NK-92 treated with Interleukin-12 subunit alpha and Interleukin-12 subunit beta, amount 100 ng/mL, for 24 hours (cell line): ENCODE results near the gene TGIF2.
"Not testable (repeated sequence)": the region's sequence is repeated elsewhere in the genome, so short reads cannot be mapped to it uniquely, and the experiment has no call there.

Experiments
- DNase-seq: peaks from one replicate; lab custom pipeline; 2025; lab: John Stamatoyannopoulos, UW

TGIF2 gene

GRCh38 chr20:36578356-36579041 lies 5.1 kb downstream of the TGIF2 start:
- DNase-seq, result no peak

GRCh38 chr20:36579996-36580545 lies 6.7 kb downstream of the TGIF2 start:
- DNase-seq, result no peak

- no peak for DNase-seq
Observed at GRCh38 chr20:36582322-36582721, 8.9 kb downstream of the TGIF2 start.

- no peak for DNase-seq
Observed at GRCh38 chr20:36582821-36583220, 9.4 kb downstream of the TGIF2 start.

- DNase-seq, result no peak
Observed at GRCh38 chr20:36584018-36584481, 10.7 kb downstream of the TGIF2 start.

GRCh38 chr20:36585410-36586125 lies 12.2 kb downstream of the TGIF2 start:
- DNase-seq, result no peak

GRCh38 chr20:36587388-36588070 lies 14.1 kb downstream of the TGIF2 start:
- no peak for DNase-seq

GRCh38 chr20:36591281-36591680 lies 17.9 kb downstream of the TGIF2 start:
- no peak for DNase-seq

- DNase-seq, result no peak
Observed at GRCh38 chr20:36591854-36592641, 18.7 kb downstream of the TGIF2 start.

- DNase-seq, result no peak
Observed at GRCh38 chr20:36593347-36593929, 20.0 kb downstream of the TGIF2 start.

- no peak for DNase-seq
Observed at GRCh38 chr20:36599912-36600345, 26.5 kb downstream of the TGIF2 start.

GRCh38 chr20:36601540-36601939 lies 28.1 kb downstream of the TGIF2 start:
- no peak for DNase-seq

- DNase-seq, result peak; percentile 41
Observed at GRCh38 chr20:36604952-36605398, 31.6 kb downstream of the TGIF2 start.

GRCh38 chr20:36605399-36606157 lies 32.2 kb downstream of the TGIF2 start, which contains the start of gene RAB5IF:
TSS of gene RAB5IF (plus strand) at chr20:36605779. CDS start at chr20:36605952, 173 bp downstream.
- peak; percentile 98 for DNase-seq

GRCh38 chr20:36606158-36607066 lies 33.0 kb downstream of the TGIF2 start:
- peak; percentile 62 for DNase-seq

GRCh38 chr20:36607586-36608387 lies 34.4 kb downstream of the TGIF2 start:
- DNase-seq, result no peak

GRCh38 chr20:36608388-36608728 lies 35.0 kb downstream of the TGIF2 start:
- not testable (repeated sequence) for DNase-seq

- no peak for DNase-seq
Observed at GRCh38 chr20:36611625-36612024, 38.2 kb downstream of the TGIF2 start.

- DNase-seq, result no peak
Observed at GRCh38 chr20:36613974-36614373, 40.6 kb downstream of the TGIF2 start.
